PC-3 (cell line): ENCODE results near the gene SPOCD1. TPM values are rescaled to one million over a fixed set of nuclear protein-coding genes. Genes with fewer than 3 reads are reported as not detected.

Experiments
- ATAC-seq: fragments of 200-7000 bp; cut with Tn5 transposase; 2 replicates; pipeline ENCODE4 v1.9.1; 2020; ENCODE audit warnings: mild to moderate bottlenecking, moderate library complexity
- Bru-seq: library from RNA; stranded (reverse); fragments of 400-500 nt; gene quantifications from one replicate; lab custom pipeline; 2021; lab: Mats Ljungman, UMichigan
- BruChase-seq, 2 experiments: library from RNA; stranded (reverse); fragments of 400-500 nt; gene quantifications; one replicate each; lab custom pipeline; 2021; lab: Mats Ljungman, UMichigan
- BruUV-seq: library from RNA; stranded (reverse); fragments of 400-500 nt; replicated peaks from 2 replicates; lab custom pipeline; 2021; lab: Mats Ljungman, UMichigan
- CTCF ChIA-PET: fragments of 300-600 bp; sonication (Branson Sonifier 250); formaldehyde crosslinking; loops from one replicate; lab custom pipeline; 2022; ENCODE audit warnings: antibody characterized with exemption; lab: Charles Lee
- POLR2A ChIA-PET: fragments of 300-600 bp; sonication (Branson Sonifier 250); formaldehyde crosslinking; loops from one replicate; lab custom pipeline; 2022; ENCODE audit warnings: antibody characterized with exemption; ENCODE audit not compliant: unreplicated experiment; lab: Charles Lee
- DNase-seq: peaks from one replicate; pipeline ENCODE4 v3.0.0-alpha.2; 2015
- H2AFZ ChIP-seq: fragments of 300-600 bp; sonication (generic); 2 replicates; pipeline ENCODE4 v1.6.0; 2016; ENCODE audit warnings: antibody characterized with exemption, low read length
- H3F3A ChIP-seq: fragments of 300-600 bp; sonication (generic); one replicate; pipeline ENCODE4 v1.6.0; 2017; ENCODE audit warnings: antibody characterized with exemption, low read length, control low read depth, mild to moderate bottlenecking; ENCODE audit not compliant: unreplicated experiment
- H3K27ac ChIP-seq: fragments of 300-600 bp; sonication (generic); 2 replicates; pipeline ENCODE4 v1.5.1; 2016; ENCODE audit warnings: mild to moderate bottlenecking, low read length
- H3K27me3 ChIP-seq: fragments of 300-600 bp; sonication (generic); 2 replicates; pipeline ENCODE4 v1.6.1; 2016; ENCODE audit warnings: low read length, mixed read lengths
- H3K36me3 ChIP-seq: fragments of 300-600 bp; sonication (generic); 2 replicates; pipeline ENCODE4 v1.6.1; 2016; ENCODE audit warnings: low read depth, mixed run types, low read length, mixed read lengths
- H3K4me1 ChIP-seq: fragments of 300-600 bp; sonication (generic); 2 replicates; pipeline ENCODE4 v1.5.1; 2016; ENCODE audit warnings: low read length; ENCODE audit not compliant: insufficient read depth
- H3K4me2 ChIP-seq: fragments of 300-600 bp; sonication (generic); 2 replicates; pipeline ENCODE4 v1.6.0; 2016; ENCODE audit warnings: low read length
- H3K4me3 ChIP-seq: fragments of 300-600 bp; sonication (generic); 2 replicates; pipeline ENCODE4 v1.5.1; 2016; ENCODE audit warnings: mild to moderate bottlenecking, low read length, mixed read lengths
- H3K79me2 ChIP-seq: fragments of 300-600 bp; sonication (generic); 2 replicates; pipeline ENCODE4 v1.6.1; 2017; ENCODE audit warnings: low read length, mixed read lengths
- H3K9ac ChIP-seq: fragments of 300-600 bp; sonication (generic); 2 replicates; pipeline ENCODE4 v1.6.0; 2016; ENCODE audit warnings: mild to moderate bottlenecking, low read length
- H3K9me2 ChIP-seq: fragments of 300-600 bp; sonication (generic); replicated peaks from 2 replicates; pipeline ENCODE4 v1.6.1; 2016; ENCODE audit warnings: mixed run types, low read length, mixed read lengths
- H3K9me3 ChIP-seq: fragments of 300-600 bp; sonication (generic); 2 replicates; pipeline ENCODE4 v1.6.1; 2016; ENCODE audit warnings: low read length, mixed read lengths
- H4K20me1 ChIP-seq: fragments of 300-600 bp; sonication (generic); 2 replicates; pipeline ENCODE4 v1.6.1; 2016; ENCODE audit warnings: low read length, mixed read lengths
- EZH2 ChIP-seq: fragments of 300-600 bp; sonication (generic); IDR thresholded peaks from one replicate; pipeline ENCODE4 v1.6.1; 2017; ENCODE audit warnings: antibody characterized with exemption, mild to moderate bottlenecking, low read length; ENCODE audit not compliant: unreplicated experiment
- EZH2phosphoT487 ChIP-seq: fragments of 300-600 bp; sonication (generic); IDR thresholded peaks from 2 replicates; pipeline ENCODE4 v1.6.1; 2018; ENCODE audit warnings: mild to moderate bottlenecking, antibody characterized with exemption, low read length, borderline replicate concordance
- intact Hi-C: fragments of 100-400 bp; cut with micrococcal nuclease; formaldehyde crosslinking; loops from 2 replicates; pipeline ENCODE4 v1.9.0; 2023
- long read RNA-seq: library from polyadenylated mRNA; unstranded; transcript quantifications from one replicate; pipeline ENCODE4 v2.0.0, GENCODE V29; 2021; ENCODE audit not compliant: unreplicated experiment
- total RNA-seq: library from RNA; depleted of rRNA; stranded (reverse); fragments of >200 nt; gene quantifications from 2 replicates; pipeline ENCODE4 v1.2.3, GENCODE V29; 2014; rRNA removed
- TF ChIP-seq, protein P1 (sequence below): fragments of 300-600 bp; sonication (generic); conservative IDR thresholded peaks from 2 replicates; pipeline ENCODE4 v1.5.1; 2017; ENCODE audit warnings: antibody characterized with exemption, low read depth, mild to moderate bottlenecking, low read length

Gene SPOCD1
- total RNA-seq (4.1 and 5.4 TPM in 2 replicates), Bru-seq, nascent RNA (percentile 38 among the genes with signal in this experiment), BruChase-seq, experiment 1, labeled RNA remaining after a 6-hour chase (percentile 40 among the genes with signal in this experiment), BruChase-seq, experiment 2, labeled RNA remaining after a 2-hour chase (percentile 35 among the genes with signal in this experiment)
- long read RNA-seq, partial matches to known transcripts = 2 of 8 reads
- long read RNA-seq, other reads (novel, unspliced or antisense) = 5 of 8 reads

DNA sequence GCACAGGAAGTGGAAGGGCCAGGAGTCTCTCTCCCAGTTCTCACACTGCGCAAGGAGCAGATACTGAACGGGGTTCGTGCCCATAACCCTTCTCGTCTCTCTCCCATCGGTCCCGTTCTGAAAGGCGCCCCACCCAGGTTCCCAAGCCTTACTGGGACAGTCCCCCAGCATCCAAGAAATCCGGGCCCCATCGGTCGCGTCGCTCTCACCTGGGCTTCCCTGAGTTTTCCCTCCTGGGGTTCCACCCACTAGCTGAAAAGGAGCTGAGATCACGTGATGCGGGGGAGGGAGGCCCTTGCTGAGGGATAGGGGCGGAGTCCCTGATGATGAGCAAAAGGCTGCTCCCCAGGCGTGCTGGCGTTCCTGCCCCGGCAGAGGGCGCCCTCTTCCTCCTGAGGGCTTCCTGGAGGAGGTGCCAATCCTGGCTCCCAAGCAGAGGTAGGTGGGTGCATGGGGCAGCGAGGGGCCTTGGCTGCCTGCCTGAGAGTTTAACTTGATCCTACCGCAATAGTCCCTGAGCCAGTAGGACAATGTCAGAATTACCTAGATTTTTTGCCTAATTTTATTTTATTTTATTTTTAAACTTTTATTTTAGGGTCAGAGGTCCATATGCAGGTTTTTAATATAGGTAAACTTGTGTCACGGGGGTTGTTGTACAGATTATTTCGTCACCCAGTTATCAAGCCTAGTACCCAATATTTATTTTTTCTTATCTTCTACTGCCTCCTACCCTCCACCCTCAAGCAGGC lies at the start of gene SPOCD1:
TSS of gene SPOCD1 (minus strand) at position 271 of the 749 bp plus-strand sequence. CDS start 689 bp downstream, outside the sequence.
- H3F3A ChIP-seq = no peaks in the 10 kb centered on the region
- no peaks in the 10 kb centered on the region for H3K27me3 ChIP-seq
- ChIA-PET POLR2A (no interaction called here), CTCF (interaction anchor here (0.6 to 0.7 kb wide), 4 partner anchors 148 to 1605 kb away, joined by 3 to 5 read pairs (median 4); no protein-coding TSS in a partner anchor)
- H3K4me3 ChIP-seq = peak within 1 kb of the TSS; percentile 38; the same call in 1 of the 2 replicates
- ATAC-seq (peak; percentile 92), DNase-seq (peak; percentile 86)
- no peak for TF ChIP-seq EZH2
- TF ChIP-seq, protein P1, sequence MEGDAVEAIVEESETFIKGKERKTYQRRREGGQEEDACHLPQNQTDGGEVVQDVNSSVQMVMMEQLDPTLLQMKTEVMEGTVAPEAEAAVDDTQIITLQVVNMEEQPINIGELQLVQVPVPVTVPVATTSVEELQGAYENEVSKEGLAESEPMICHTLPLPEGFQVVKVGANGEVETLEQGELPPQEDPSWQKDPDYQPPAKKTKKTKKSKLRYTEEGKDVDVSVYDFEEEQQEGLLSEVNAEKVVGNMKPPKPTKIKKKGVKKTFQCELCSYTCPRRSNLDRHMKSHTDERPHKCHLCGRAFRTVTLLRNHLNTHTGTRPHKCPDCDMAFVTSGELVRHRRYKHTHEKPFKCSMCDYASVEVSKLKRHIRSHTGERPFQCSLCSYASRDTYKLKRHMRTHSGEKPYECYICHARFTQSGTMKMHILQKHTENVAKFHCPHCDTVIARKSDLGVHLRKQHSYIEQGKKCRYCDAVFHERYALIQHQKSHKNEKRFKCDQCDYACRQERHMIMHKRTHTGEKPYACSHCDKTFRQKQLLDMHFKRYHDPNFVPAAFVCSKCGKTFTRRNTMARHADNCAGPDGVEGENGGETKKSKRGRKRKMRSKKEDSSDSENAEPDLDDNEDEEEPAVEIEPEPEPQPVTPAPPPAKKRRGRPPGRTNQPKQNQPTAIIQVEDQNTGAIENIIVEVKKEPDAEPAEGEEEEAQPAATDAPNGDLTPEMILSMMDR = peak; percentile 92
- H3K79me2 ChIP-seq = no peaks in the 10 kb centered on the region
- no peaks in the 10 kb centered on the region for H3K9me3 ChIP-seq
- H3K9me2 ChIP-seq = no peaks in the 10 kb centered on the region
- no peak within 1 kb of the TSS for H3K27ac ChIP-seq
- H2AFZ ChIP-seq = peak within 1 kb of the TSS; percentile 84
- H3K4me2 ChIP-seq = peak within 1 kb of the TSS; percentile 49; the same call in 1 of the 2 replicates
- H3K9ac ChIP-seq = no peak within 1 kb of the TSS
- BruUV-seq = no TSS peak
- intact Hi-C loops = loop anchor here (5.0 to 10.0 kb wide), 2 partner anchors 119 to 146 kb away; partner anchors contain the start of gene PTP4A2
- H3K36me3 ChIP-seq = no peaks in the 10 kb centered on the region
- no peaks in the 10 kb centered on the region for H3K4me1 ChIP-seq
- H4K20me1 ChIP-seq = no peaks in the 10 kb centered on the region

DNA sequence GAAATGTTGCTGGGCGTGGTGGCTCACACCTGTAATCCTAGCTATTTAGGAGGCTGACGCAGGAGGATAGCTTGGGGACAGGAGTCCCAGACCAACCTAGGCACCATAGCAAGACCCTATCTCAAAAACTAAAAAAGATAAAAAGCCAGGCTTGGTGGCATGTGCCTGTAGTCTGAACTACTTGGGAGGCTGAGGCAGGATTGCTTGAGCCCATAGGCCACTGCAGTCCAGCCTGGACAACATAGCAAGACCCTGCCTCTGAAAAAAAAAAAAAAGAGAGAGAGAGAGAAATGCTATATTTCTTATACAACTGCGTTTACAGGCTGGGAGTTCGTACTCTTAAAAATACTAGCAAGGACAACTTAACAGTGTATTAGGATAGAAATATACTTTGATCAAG lies 46.2 kb upstream of the SPOCD1 start:
- H3F3A ChIP-seq = no peaks in the 10 kb centered on the region
- no peak overlapping the region for H2AFZ ChIP-seq
- no peaks in the 10 kb centered on the region for H3K27me3 ChIP-seq
- no peak overlapping the region for H3K9ac ChIP-seq
- no peaks in the 10 kb centered on the region for H3K79me2 ChIP-seq
- POLR2A ChIA-PET = no interaction called here
- CTCF ChIA-PET = no interaction called here
- H3K4me1 ChIP-seq = no peaks in the 10 kb centered on the region
- H3K9me3 ChIP-seq = no peaks in the 10 kb centered on the region
- no TSS peak for BruUV-seq
- no peak overlapping the region for H3K27ac ChIP-seq
- H4K20me1 ChIP-seq = no peaks in the 10 kb centered on the region
- intact Hi-C loops = no loop called here
- H3K4me3 ChIP-seq = no peak overlapping the region
- DNase-seq = no peak
- TF ChIP-seq EZH2 = no peak
- TF ChIP-seq, protein P1 = no peak
- no peak for TF ChIP-seq EZH2phosphoT487
- H3K4me2 ChIP-seq = no peak overlapping the region
- ATAC-seq = no peak
- no peaks in the 10 kb centered on the region for H3K9me2 ChIP-seq
- H3K36me3 ChIP-seq = no peaks in the 10 kb centered on the region

DNA sequence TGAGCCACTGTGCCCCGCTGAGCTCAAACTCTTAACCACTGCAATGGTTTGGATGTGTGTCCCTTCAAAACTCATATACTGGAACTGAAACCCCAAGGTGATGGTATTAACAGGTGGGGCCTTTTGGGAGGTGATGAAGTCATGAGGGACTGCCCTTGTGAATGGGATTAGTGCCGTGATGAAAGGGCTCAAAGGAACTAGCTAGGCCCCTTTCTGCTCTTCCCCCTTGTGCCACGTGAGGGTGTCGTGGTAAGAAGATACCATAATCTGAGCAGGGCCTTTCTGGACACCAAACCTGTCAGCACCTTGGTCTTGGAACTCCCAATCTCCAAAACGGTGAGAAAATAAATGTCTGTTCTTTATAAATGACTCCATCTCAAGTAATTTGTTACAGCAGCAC lies 45.5 kb upstream of the SPOCD1 start:
- Histone ChIP-seq H3K4me2 (no peak overlapping the region), H3K27ac (no peak overlapping the region), H4K20me1 (no peaks in the 10 kb centered on the region), H3K9me2 (no peaks in the 10 kb centered on the region), H3K4me3 (no peak overlapping the region), H3K4me1 (no peaks in the 10 kb centered on the region), H2AFZ (no peak overlapping the region), H3K79me2 (no peaks in the 10 kb centered on the region), H3K36me3 (no peaks in the 10 kb centered on the region), H3K27me3 (no peaks in the 10 kb centered on the region), H3F3A (no peaks in the 10 kb centered on the region), H3K9me3 (no peaks in the 10 kb centered on the region), H3K9ac (no peak overlapping the region)
- no TSS peak for BruUV-seq
- ChIA-PET POLR2A (no interaction called here), CTCF (no interaction called here)
- intact Hi-C loops = no loop called here
- DNase-seq (no peak), ATAC-seq (no peak)
- TF ChIP-seq, protein P1 = no peak
- TF ChIP-seq EZH2 (no peak), EZH2phosphoT487 (no peak)
